ENCODE results near the gene ISOC1. TPM values are rescaled to one million over a fixed set of nuclear protein-coding genes. Genes with fewer than 3 reads are reported as not detected.

The ISOC1 gene
- total and polyA plus RNA-seq, 12 donors, result 30.4 to 102 (median 78.9) TPM

DNA sequence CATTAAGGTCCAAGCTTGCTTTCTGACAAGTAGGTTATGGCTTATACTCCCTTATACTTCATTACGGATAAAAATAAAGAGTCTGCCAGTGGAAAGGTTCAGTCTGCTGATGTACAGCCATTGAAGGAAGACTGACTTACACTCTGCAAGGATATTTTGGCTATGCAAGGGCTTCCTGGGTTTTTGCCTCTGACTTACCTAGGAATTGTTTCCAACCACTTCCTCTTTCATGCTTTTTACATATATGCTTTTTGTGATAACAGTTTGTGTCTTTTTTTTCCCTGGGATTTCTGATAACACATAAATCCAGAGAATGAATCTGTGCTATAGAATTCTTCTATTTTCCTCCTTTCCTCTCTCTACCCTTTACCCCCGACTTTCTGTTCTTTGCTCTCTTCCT, 16.8 kb downstream of the ISOC1 start:
- WGBS, 2 donors, result 69 to 71% methylated on average over 2 of the region's 2 CpGs
- no peak for DNase-seq
- peaks cover 0 to 64% (median 14%) of the 10 kb centered on the region in 9 donors for H3K36me3 ChIP-seq
- no peak overlapping the region for H3K4me3 ChIP-seq
- H3K27me3 ChIP-seq, result no peaks in the 10 kb centered on the region
- intact Hi-C loops (cut with DNase I), result loop anchor here in 1 of 10 donors (10.0 kb wide), 1 partner anchor 207 kb away; no protein-coding TSS in a partner anchor
- peaks cover 2 to 39% (median 17%) of the 10 kb centered on the region in 9 donors for H3K4me1 ChIP-seq
- no peaks in the 10 kb centered on the region for H3K9me3 ChIP-seq
- TF ChIP-seq CTCF (IDR thresholded peaks at IDR 0.05), result no peak
- peak in 3 of 8 donors; percentile 17 to 50 (median 41) for ATAC-seq
- H3K27ac ChIP-seq, result peak overlapping the region in 1 of 10 donors; percentile 6

DNA sequence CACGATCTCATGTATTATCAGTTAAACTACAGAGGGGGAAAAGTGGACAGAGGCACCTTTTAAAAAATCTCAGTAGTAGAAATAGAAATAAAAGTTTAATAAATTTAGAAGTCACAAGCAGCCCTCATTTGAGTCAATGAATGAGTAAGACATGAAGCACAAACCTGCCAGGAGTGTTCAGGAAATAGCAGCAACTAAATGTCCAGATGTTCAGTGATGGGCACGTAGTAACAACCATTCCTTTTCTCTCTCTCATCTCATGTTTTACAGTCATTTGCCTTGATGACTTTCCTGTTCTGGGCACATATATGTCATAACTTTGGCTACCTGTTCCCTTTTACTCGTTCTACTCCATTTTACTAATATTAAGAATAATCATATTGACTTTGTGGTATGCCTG, 17.7 kb downstream of the ISOC1 start:
- intact Hi-C loops (cut with DNase I), result loop anchor here in 1 of 10 donors (10.0 kb wide), 1 partner anchor 207 kb away; no protein-coding TSS in a partner anchor
- H3K27me3 ChIP-seq, result no peaks in the 10 kb centered on the region
- 78 to 83% methylated on average over 3 of the region's 3 CpGs for WGBS, 2 donors
- H3K27ac ChIP-seq, result no peak overlapping the region
- peaks cover 0 to 62% (median 11%) of the 10 kb centered on the region in 9 donors for H3K36me3 ChIP-seq
- DNase-seq, result no peak
- TF ChIP-seq CTCF (IDR thresholded peaks at IDR 0.05), result no peak
- H3K9me3 ChIP-seq, result no peaks in the 10 kb centered on the region
- H3K4me1 ChIP-seq, result peaks cover 2 to 39% (median 17%) of the 10 kb centered on the region in 9 donors
- H3K4me3 ChIP-seq, result no peak overlapping the region
- ATAC-seq, result no peak

- Histone ChIP-seq H3K36me3 (peaks cover 0 to 53% (median 9%) of the 10 kb centered on the region in 9 donors), H3K9me3 (no peaks in the 10 kb centered on the region), H3K4me1 (peaks cover 2 to 39% (median 17%) of the 10 kb centered on the region in 9 donors), H3K27me3 (no peaks in the 10 kb centered on the region), H3K4me3 (no peak overlapping the region), H3K27ac (no peak overlapping the region)
- peak in 3 of 9 donors; percentile 24 to 36 (median 33) for TF ChIP-seq CTCF (IDR thresholded peaks at IDR 0.05)
- DNase-seq (no peak), ATAC-seq (no peak)
- intact Hi-C loops (cut with DNase I), result loop anchor here in 1 of 10 donors (10.0 kb wide), 1 partner anchor 209 kb away; no protein-coding TSS in a partner anchor
- WGBS, 2 donors, result 47 to 62% methylated on average over 2 of the region's 2 CpGs
Measured at GRCh38 chr5:129113867-129114266, 19.3 kb downstream of the ISOC1 start.

GRCh38 chr5:129114539-129115193, 20.1 kb downstream of the ISOC1 start:
- peaks cover 0 to 45% (median 9%) of the 10 kb centered on the region in 9 donors for H3K36me3 ChIP-seq
- no peak for TF ChIP-seq CTCF (IDR thresholded peaks at IDR 0.05)
- ATAC-seq, result no peak
- H3K27me3 ChIP-seq, result no peaks in the 10 kb centered on the region
- DNase-seq, result no peak
- peaks cover 2 to 37% (median 17%) of the 10 kb centered on the region in 9 donors for H3K4me1 ChIP-seq
- 91 to 93% methylated on average over 10 of the region's 10 CpGs for WGBS, 2 donors
- H3K4me3 ChIP-seq, result no peak overlapping the region
- no peaks in the 10 kb centered on the region for H3K9me3 ChIP-seq
- H3K27ac ChIP-seq, result no peak overlapping the region
- intact Hi-C loops (cut with DNase I), result loop anchor here in 1 of 10 donors (10.0 kb wide), 1 partner anchor 210 kb away; no protein-coding TSS in a partner anchor
